ENCODE measurements around the gene EGFLAM. TPM values are rescaled to one million over a fixed set of nuclear protein-coding genes. Genes with fewer than 3 reads are reported as not detected.

The EGFLAM gene
- total RNA-seq, 1 experiment from 2014 or later = not detected

DNA sequence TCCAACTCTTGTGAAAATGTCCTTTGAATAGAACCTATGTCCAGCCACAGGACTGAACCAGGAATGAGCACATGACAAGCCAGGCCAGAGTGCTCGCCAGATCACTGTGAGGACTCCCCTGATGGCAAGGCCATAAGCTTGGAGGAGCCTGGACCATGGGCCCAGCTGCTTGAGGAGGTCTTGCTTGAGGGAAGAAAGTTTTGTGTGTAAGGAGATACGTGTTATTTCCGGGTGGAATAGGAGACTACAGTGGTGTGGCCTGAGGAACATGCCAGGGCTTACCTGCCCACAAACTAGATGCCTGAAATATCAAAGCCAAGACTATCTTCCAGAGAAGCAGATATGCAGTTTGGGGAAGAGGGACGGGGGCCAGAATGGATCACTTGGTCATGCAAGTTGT is 213.3 kb downstream of the EGFLAM start:
- Mint-ChIP-seq H3K27me3 (ENCODE audit: insufficient read depth, unreplicated experiment) (no peaks in the 10 kb centered on the region), H3K9me3 (ENCODE audit: unreplicated experiment) (no peaks in the 10 kb centered on the region), H3K36me3 (ENCODE audit: insufficient read depth, unreplicated experiment) (no peaks in the 10 kb centered on the region), H3K4me1 (ENCODE audit: low read depth, unreplicated experiment) (no peaks in the 10 kb centered on the region), H3K27ac (ENCODE audit: unreplicated experiment) (no peak overlapping the region), H3K4me3 (ENCODE audit: unreplicated experiment) (no peak overlapping the region)
- H3K9me3 ChIP-seq = no peaks in the 10 kb centered on the region
- CTCF ChIA-PET = no interaction called here
- BruUV-seq (replicated peaks) = no TSS peak
- intact Hi-C loops (cut with micrococcal nuclease; ENCODE audit: unreplicated experiment) = no loop called here
- no peak for TF ChIP-seq CTCF (IDR thresholded peaks at IDR 0.05; ENCODE audit: insufficient read depth in 1 of 2, low read depth in 1 of 2, low read length in 1 of 2, severe bottlenecking in 1 of 2, unreplicated experiment in 1 of 2)
- no peaks in the 10 kb centered on the region for H3K4me1 ChIP-seq
- POLR2A ChIA-PET = no interaction called here
- no peaks in the 10 kb centered on the region for H3K36me3 ChIP-seq (ENCODE audit: control insufficient read depth, insufficient read depth, low read length)
- H3K27me3 ChIP-seq (replicated peaks; ENCODE audit: control insufficient read depth, insufficient read depth, low read length) = no peaks in the 10 kb centered on the region
- no peak overlapping the region for H3K4me3 ChIP-seq (ENCODE audit: low read depth, low read length)
- DNase-seq = no peak

- Histone ChIP-seq H3K4me3 (ENCODE audit: low read depth, low read length) (no peak overlapping the region), H3K27me3 (replicated peaks; ENCODE audit: control insufficient read depth, insufficient read depth, low read length) (no peaks in the 10 kb centered on the region), H3K36me3 (ENCODE audit: control insufficient read depth, insufficient read depth, low read length) (no peaks in the 10 kb centered on the region), H3K4me1 (no peaks in the 10 kb centered on the region), H3K9me3 (no peaks in the 10 kb centered on the region)
- Mint-ChIP-seq H3K9me3 (ENCODE audit: unreplicated experiment) (no peaks in the 10 kb centered on the region), H3K4me3 (ENCODE audit: unreplicated experiment) (no peak overlapping the region), H3K27ac (ENCODE audit: unreplicated experiment) (no peak overlapping the region), H3K36me3 (ENCODE audit: insufficient read depth, unreplicated experiment) (no peaks in the 10 kb centered on the region), H3K4me1 (ENCODE audit: low read depth, unreplicated experiment) (no peaks in the 10 kb centered on the region), H3K27me3 (ENCODE audit: insufficient read depth, unreplicated experiment) (no peaks in the 10 kb centered on the region)
- POLR2A ChIA-PET = no interaction called here
- TF ChIP-seq CTCF (IDR thresholded peaks at IDR 0.05; ENCODE audit: insufficient read depth in 1 of 2, low read depth in 1 of 2, low read length in 1 of 2, severe bottlenecking in 1 of 2, unreplicated experiment in 1 of 2) = no peak
- no peak for DNase-seq
- CTCF ChIA-PET = interaction anchor here (1.2 kb wide), 1 partner anchor 31 kb away, joined by 3 read pairs; no protein-coding TSS in a partner anchor
- intact Hi-C loops (cut with micrococcal nuclease; ENCODE audit: unreplicated experiment) = no loop called here
- BruUV-seq (replicated peaks) = no TSS peak
These were observed 214.2 kb downstream of the EGFLAM start for GRCh38 chr5:38472541-38472940.

GRCh38 chr5:38473008-38473407 is 214.6 kb downstream of the EGFLAM start:
- DNase-seq = no peak
- Histone ChIP-seq H3K9me3 (no peaks in the 10 kb centered on the region), H3K36me3 (ENCODE audit: control insufficient read depth, insufficient read depth, low read length) (no peaks in the 10 kb centered on the region), H3K4me3 (ENCODE audit: low read depth, low read length) (no peak overlapping the region), H3K4me1 (no peaks in the 10 kb centered on the region), H3K27me3 (replicated peaks; ENCODE audit: control insufficient read depth, insufficient read depth, low read length) (no peaks in the 10 kb centered on the region)
- Mint-ChIP-seq H3K27me3 (ENCODE audit: insufficient read depth, unreplicated experiment) (no peaks in the 10 kb centered on the region), H3K4me1 (ENCODE audit: low read depth, unreplicated experiment) (no peaks in the 10 kb centered on the region), H3K9me3 (ENCODE audit: unreplicated experiment) (no peaks in the 10 kb centered on the region), H3K27ac (ENCODE audit: unreplicated experiment) (no peak overlapping the region), H3K4me3 (ENCODE audit: unreplicated experiment) (no peak overlapping the region), H3K36me3 (ENCODE audit: insufficient read depth, unreplicated experiment) (no peaks in the 10 kb centered on the region)
- BruUV-seq (replicated peaks) = no TSS peak
- intact Hi-C loops (cut with micrococcal nuclease; ENCODE audit: unreplicated experiment) = no loop called here
- CTCF ChIA-PET = interaction anchor here (1.2 kb wide), 1 partner anchor 31 kb away, joined by 3 read pairs; no protein-coding TSS in a partner anchor
- POLR2A ChIA-PET = no interaction called here
- TF ChIP-seq CTCF (IDR thresholded peaks at IDR 0.05; ENCODE audit: insufficient read depth in 1 of 2, low read depth in 1 of 2, low read length in 1 of 2, severe bottlenecking in 1 of 2, unreplicated experiment in 1 of 2) = no peak

All from Caco-2 (cell line).